Activated T-helper 17 cell treated with anti-CD3 and anti-CD28 coated beads, Interleukin-2, amount 50 U/mL, for 72 hours (primary cell): ENCODE measurements around the gene CHAMP1. TPM values are rescaled to one million over a fixed set of nuclear protein-coding genes. Genes with fewer than 3 reads are reported as not detected.

ENCODE experiments used
- ATAC-seq: fragments of 150-1000 bp; cut with Tn5 transposase; replicated peaks from 2 replicates; pipeline ENCODE4 v1.10.0; 2021; ENCODE audit warnings: mild to moderate bottlenecking, moderate library complexity
- H3K27ac Mint-ChIP-seq: one replicate; pipeline ENCODE4 v1.8.0; 2022; ENCODE audit warnings: mixed read lengths
- H3K27me3 Mint-ChIP-seq: one replicate; pipeline ENCODE4 v1.8.0; 2022; ENCODE audit warnings: mixed read lengths
- H3K36me3 Mint-ChIP-seq: one replicate; pipeline ENCODE4 v1.8.0; 2022; ENCODE audit warnings: low read depth, mild to moderate bottlenecking, mixed read lengths
- H3K4me1 Mint-ChIP-seq: one replicate; pipeline ENCODE4 v1.8.0; 2022; ENCODE audit warnings: mixed read lengths
- H3K4me3 Mint-ChIP-seq: one replicate; pipeline ENCODE4 v1.8.0; 2022; ENCODE audit warnings: mild to moderate bottlenecking, mixed read lengths
- H3K9me3 Mint-ChIP-seq: one replicate; pipeline ENCODE4 v1.8.0; 2022; ENCODE audit warnings: mixed read lengths
- total RNA-seq, 2 donors: library from RNA; stranded (reverse); gene quantifications; one replicate each; pipeline ENCODE4 v1.2.3, GENCODE V29; 2022

The CHAMP1 gene
- total RNA-seq, result 10 to 100 TPM; 26.6 to 34.6 TPM

- Mint-ChIP-seq H3K27me3 (no peaks in the 10 kb centered on the region), H3K4me3 (peak within 1 kb of the TSS; percentile 95), H3K4me1 (peaks cover 28% of the 10 kb centered on the region), H3K9me3 (no peaks in the 10 kb centered on the region), H3K27ac (peak within 1 kb of the TSS; percentile 99), H3K36me3 (peaks cover 48% of the 10 kb centered on the region)
- ATAC-seq, result peak; percentile 77
Observed at GRCh38 chr13:114314074-114314912, at the start of gene CHAMP1. TSS of gene CHAMP1 (plus strand) at chr13:114314503. CDS start at chr13:114323843, 9,340 bp downstream.

- peaks cover 37% of the 10 kb centered on the region for H3K4me1 Mint-ChIP-seq
- H3K27ac Mint-ChIP-seq, result peak overlapping the region; percentile 20
- no peaks in the 10 kb centered on the region for H3K9me3 Mint-ChIP-seq
- no peak for ATAC-seq
- peaks cover 99% of the 10 kb centered on the region for H3K36me3 Mint-ChIP-seq
- H3K27me3 Mint-ChIP-seq, result no peaks in the 10 kb centered on the region
- H3K4me3 Mint-ChIP-seq, result no peak overlapping the region
Observed at GRCh38 chr13:114264886-114265611, 49.3 kb upstream of the CHAMP1 start.

- Mint-ChIP-seq H3K36me3 (peaks cover 99% of the 10 kb centered on the region), H3K27ac (no peak overlapping the region), H3K27me3 (no peaks in the 10 kb centered on the region), H3K4me3 (no peak overlapping the region), H3K4me1 (peaks cover 32% of the 10 kb centered on the region), H3K9me3 (no peaks in the 10 kb centered on the region)
- no peak for ATAC-seq
Observed at GRCh38 chr13:114266241-114266640, 48.1 kb upstream of the CHAMP1 start.

- Mint-ChIP-seq H3K4me3 (peak overlapping the region; percentile 61), H3K9me3 (no peaks in the 10 kb centered on the region), H3K4me1 (peaks cover 28% of the 10 kb centered on the region), H3K27me3 (no peaks in the 10 kb centered on the region), H3K36me3 (peaks cover 99% of the 10 kb centered on the region), H3K27ac (peak overlapping the region; percentile 91)
- ATAC-seq, result peak; percentile 72
Observed at GRCh38 chr13:114268344-114269280, 45.7 kb upstream of the CHAMP1 start.

GRCh38 chr13:114269281-114269770, 45.0 kb upstream of the CHAMP1 start:
- Mint-ChIP-seq H3K36me3 (peaks cover 99% of the 10 kb centered on the region), H3K9me3 (no peaks in the 10 kb centered on the region)

GRCh38 chr13:114272977-114273376, 41.3 kb upstream of the CHAMP1 start:
- no peak overlapping the region for H3K27ac Mint-ChIP-seq
- H3K27me3 Mint-ChIP-seq, result no peaks in the 10 kb centered on the region
- H3K4me1 Mint-ChIP-seq, result peaks cover 27% of the 10 kb centered on the region
- peaks cover 94% of the 10 kb centered on the region for H3K36me3 Mint-ChIP-seq
- H3K4me3 Mint-ChIP-seq, result no peak overlapping the region
- ATAC-seq, result no peak
- no peaks in the 10 kb centered on the region for H3K9me3 Mint-ChIP-seq

More at GRCh38 chr13:114269281-114269770, 45.0 kb upstream of the CHAMP1 start:
- Mint-ChIP-seq H3K4me3 (peak overlapping the region; percentile 61), H3K27me3 (no peaks in the 10 kb centered on the region), H3K4me1 (peaks cover 25% of the 10 kb centered on the region), H3K27ac (peak overlapping the region; percentile 91)
- peak; percentile 79 for ATAC-seq

- no peaks in the 10 kb centered on the region for H3K9me3 Mint-ChIP-seq
- peaks cover 90% of the 10 kb centered on the region for H3K36me3 Mint-ChIP-seq
- peaks cover 32% of the 10 kb centered on the region for H3K4me1 Mint-ChIP-seq
- H3K27ac Mint-ChIP-seq, result no peak overlapping the region
- no peaks in the 10 kb centered on the region for H3K27me3 Mint-ChIP-seq
- no peak overlapping the region for H3K4me3 Mint-ChIP-seq
- ATAC-seq, result no peak
Observed at GRCh38 chr13:114275304-114275703, 39.0 kb upstream of the CHAMP1 start.

GRCh38 chr13:114279146-114279545, 35.2 kb upstream of the CHAMP1 start:
- Mint-ChIP-seq H3K4me3 (peak overlapping the region; percentile 92), H3K36me3 (peaks cover 75% of the 10 kb centered on the region)
- no peak for ATAC-seq

GRCh38 chr13:114279758-114280355, 34.4 kb upstream of the CHAMP1 start:
- Mint-ChIP-seq H3K27ac (peak overlapping the region; percentile 97), H3K4me1 (peaks cover 38% of the 10 kb centered on the region), H3K36me3 (peaks cover 75% of the 10 kb centered on the region), H3K27me3 (no peaks in the 10 kb centered on the region), H3K4me3 (peak overlapping the region; percentile 92), H3K9me3 (no peaks in the 10 kb centered on the region)
- ATAC-seq, result no peak

More at GRCh38 chr13:114279146-114279545, 35.2 kb upstream of the CHAMP1 start:
- no peaks in the 10 kb centered on the region for H3K27me3 Mint-ChIP-seq
- H3K27ac Mint-ChIP-seq, result peak overlapping the region; percentile 97
- no peaks in the 10 kb centered on the region for H3K9me3 Mint-ChIP-seq
- H3K4me1 Mint-ChIP-seq, result peaks cover 35% of the 10 kb centered on the region

GRCh38 chr13:114281351-114282040, 32.8 kb upstream of the CHAMP1 start, which contains the start of gene UPF3A:
TSS of gene UPF3A (plus strand) at chr13:114281601. CDS start at chr13:114281640, 39 bp downstream.
- no peaks in the 10 kb centered on the region for H3K27me3 Mint-ChIP-seq
- peaks cover 75% of the 10 kb centered on the region for H3K36me3 Mint-ChIP-seq
- H3K4me3 Mint-ChIP-seq, result peak within 1 kb of the TSS; percentile 92
- no peaks in the 10 kb centered on the region for H3K9me3 Mint-ChIP-seq
- peak; percentile 84 for ATAC-seq
- peaks cover 43% of the 10 kb centered on the region for H3K4me1 Mint-ChIP-seq
- peak within 1 kb of the TSS; percentile 97 for H3K27ac Mint-ChIP-seq

- H3K36me3 Mint-ChIP-seq, result peaks cover 79% of the 10 kb centered on the region
- H3K4me1 Mint-ChIP-seq, result peaks cover 47% of the 10 kb centered on the region
- ATAC-seq, result peak; percentile 73
- H3K4me3 Mint-ChIP-seq, result peak overlapping the region; percentile 92
- peak overlapping the region; percentile 97 for H3K27ac Mint-ChIP-seq
- no peaks in the 10 kb centered on the region for H3K27me3 Mint-ChIP-seq
- no peaks in the 10 kb centered on the region for H3K9me3 Mint-ChIP-seq
Observed at GRCh38 chr13:114282041-114282670, 32.1 kb upstream of the CHAMP1 start.

- Mint-ChIP-seq H3K36me3 (peaks cover 80% of the 10 kb centered on the region), H3K27me3 (no peaks in the 10 kb centered on the region), H3K4me3 (peak overlapping the region; percentile 92), H3K9me3 (no peaks in the 10 kb centered on the region), H3K4me1 (peaks cover 51% of the 10 kb centered on the region), H3K27ac (peak overlapping the region; percentile 49)
- no peak for ATAC-seq
Observed at GRCh38 chr13:114283576-114283975, 30.7 kb upstream of the CHAMP1 start.
